Measurements from ENCODE around the gene ROR2. TPM values are rescaled to one million over a fixed set of nuclear protein-coding genes. Genes with fewer than 3 reads are reported as not detected.

The ROR2 gene
- total RNA-seq, 1 experiment from 2014 or later, result 0.68 TPM

DNA sequence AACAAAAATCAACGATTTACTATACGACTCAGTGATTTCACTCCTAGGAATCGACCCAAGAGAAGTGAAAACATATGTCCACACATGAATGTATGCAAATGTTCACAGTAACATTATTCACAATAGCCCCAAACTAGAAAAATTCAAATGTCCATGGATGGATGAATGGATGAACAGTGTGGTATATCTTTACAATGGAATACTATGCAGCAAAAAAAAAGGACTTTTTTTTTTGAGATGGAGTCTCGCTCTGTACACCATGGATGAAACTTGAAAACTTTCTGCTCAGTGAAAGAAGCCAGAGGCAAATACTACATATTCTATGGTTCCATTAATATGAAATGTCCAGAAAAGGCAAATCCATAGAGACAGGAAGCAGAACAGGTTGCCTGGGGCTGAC is 233.8 kb downstream of the ROR2 start:
- Mint-ChIP-seq H3K27ac (ENCODE audit: unreplicated experiment) (no peak overlapping the region), H3K36me3 (ENCODE audit: insufficient read depth, unreplicated experiment) (no peaks in the 10 kb centered on the region), H3K4me3 (ENCODE audit: unreplicated experiment) (no peak overlapping the region), H3K4me1 (ENCODE audit: low read depth, unreplicated experiment) (no peaks in the 10 kb centered on the region), H3K27me3 (ENCODE audit: insufficient read depth, unreplicated experiment) (no peaks in the 10 kb centered on the region), H3K9me3 (ENCODE audit: unreplicated experiment) (no peaks in the 10 kb centered on the region)
- no peak for DNase-seq
- no peaks in the 10 kb centered on the region for H3K36me3 ChIP-seq (ENCODE audit: control insufficient read depth, insufficient read depth, low read length)
- H3K4me3 ChIP-seq (ENCODE audit: low read depth, low read length), result no peak overlapping the region
- BruUV-seq (replicated peaks), result no TSS peak
- H3K27me3 ChIP-seq (replicated peaks; ENCODE audit: control insufficient read depth, insufficient read depth, low read length), result no peaks in the 10 kb centered on the region
- POLR2A ChIA-PET, result no interaction called here
- peaks cover 5% of the 10 kb centered on the region for H3K4me1 ChIP-seq
- intact Hi-C loops (cut with micrococcal nuclease; ENCODE audit: unreplicated experiment), result no loop called here
- H3K9me3 ChIP-seq, result no peaks in the 10 kb centered on the region
- CTCF ChIA-PET, result no interaction called here
- TF ChIP-seq, protein P1, sequence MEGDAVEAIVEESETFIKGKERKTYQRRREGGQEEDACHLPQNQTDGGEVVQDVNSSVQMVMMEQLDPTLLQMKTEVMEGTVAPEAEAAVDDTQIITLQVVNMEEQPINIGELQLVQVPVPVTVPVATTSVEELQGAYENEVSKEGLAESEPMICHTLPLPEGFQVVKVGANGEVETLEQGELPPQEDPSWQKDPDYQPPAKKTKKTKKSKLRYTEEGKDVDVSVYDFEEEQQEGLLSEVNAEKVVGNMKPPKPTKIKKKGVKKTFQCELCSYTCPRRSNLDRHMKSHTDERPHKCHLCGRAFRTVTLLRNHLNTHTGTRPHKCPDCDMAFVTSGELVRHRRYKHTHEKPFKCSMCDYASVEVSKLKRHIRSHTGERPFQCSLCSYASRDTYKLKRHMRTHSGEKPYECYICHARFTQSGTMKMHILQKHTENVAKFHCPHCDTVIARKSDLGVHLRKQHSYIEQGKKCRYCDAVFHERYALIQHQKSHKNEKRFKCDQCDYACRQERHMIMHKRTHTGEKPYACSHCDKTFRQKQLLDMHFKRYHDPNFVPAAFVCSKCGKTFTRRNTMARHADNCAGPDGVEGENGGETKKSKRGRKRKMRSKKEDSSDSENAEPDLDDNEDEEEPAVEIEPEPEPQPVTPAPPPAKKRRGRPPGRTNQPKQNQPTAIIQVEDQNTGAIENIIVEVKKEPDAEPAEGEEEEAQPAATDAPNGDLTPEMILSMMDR (IDR thresholded peaks at IDR 0.05; ENCODE audit: insufficient read depth in 1 of 2, low read depth in 1 of 2, low read length in 1 of 2, severe bottlenecking in 1 of 2, unreplicated experiment in 1 of 2), result no peak

DNA sequence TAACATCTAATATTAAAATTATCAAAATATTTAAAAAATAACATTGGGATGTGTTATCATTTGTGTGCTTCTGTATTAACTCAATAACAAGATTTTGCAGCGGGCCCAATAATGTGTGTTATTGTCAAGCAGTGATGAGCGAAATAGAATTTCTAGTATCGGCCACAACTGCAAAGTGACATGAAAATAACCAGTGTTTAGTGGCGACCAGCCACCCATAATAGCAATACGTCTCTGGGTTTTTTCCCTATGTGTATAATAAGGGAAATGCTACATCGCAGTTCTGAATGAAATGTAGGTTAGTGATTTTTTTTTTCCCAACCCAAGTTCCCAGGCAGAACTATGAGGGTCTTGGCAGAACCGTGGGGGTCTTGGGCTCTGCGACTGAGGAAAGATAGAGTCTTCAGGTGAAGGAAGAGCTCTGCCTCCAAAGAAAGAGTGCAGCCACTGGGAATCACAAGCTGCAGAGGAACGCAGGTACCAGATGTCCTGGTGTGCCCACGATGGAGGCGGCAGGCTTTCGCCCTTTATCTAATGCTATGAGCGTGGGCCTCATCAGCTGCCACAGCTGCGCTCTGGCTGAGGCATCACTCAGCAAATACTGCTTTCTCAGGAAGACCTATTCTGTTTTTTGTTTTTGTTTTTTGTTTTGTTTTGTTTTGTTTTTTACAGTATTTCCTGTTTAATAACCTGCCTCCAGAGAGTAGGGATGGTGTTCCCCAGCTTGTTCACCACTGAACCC is 235.0 kb downstream of the ROR2 start:
- no peaks in the 10 kb centered on the region for H3K9me3 ChIP-seq
- Mint-ChIP-seq H3K27me3 (ENCODE audit: insufficient read depth, unreplicated experiment) (no peaks in the 10 kb centered on the region), H3K4me3 (ENCODE audit: unreplicated experiment) (no peak overlapping the region), H3K36me3 (ENCODE audit: insufficient read depth, unreplicated experiment) (no peaks in the 10 kb centered on the region), H3K27ac (ENCODE audit: unreplicated experiment) (no peak overlapping the region), H3K9me3 (ENCODE audit: unreplicated experiment) (no peaks in the 10 kb centered on the region), H3K4me1 (ENCODE audit: low read depth, unreplicated experiment) (no peaks in the 10 kb centered on the region)
- no peaks in the 10 kb centered on the region for H3K27me3 ChIP-seq (replicated peaks; ENCODE audit: control insufficient read depth, insufficient read depth, low read length)
- TF ChIP-seq, protein P1 (IDR thresholded peaks at IDR 0.05; ENCODE audit: insufficient read depth in 1 of 2, low read depth in 1 of 2, low read length in 1 of 2, severe bottlenecking in 1 of 2, unreplicated experiment in 1 of 2), result no peak
- H3K4me1 ChIP-seq, result no peaks in the 10 kb centered on the region
- no peak overlapping the region for H3K4me3 ChIP-seq (ENCODE audit: low read depth, low read length)
- intact Hi-C loops (cut with micrococcal nuclease; ENCODE audit: unreplicated experiment), result no loop called here
- no peak for DNase-seq
- CTCF ChIA-PET, result no interaction called here
- POLR2A ChIA-PET, result interaction anchor here (0.6 kb wide), 1 partner anchor 179 kb away, joined by 6 read pairs; no protein-coding TSS in a partner anchor
- H3K36me3 ChIP-seq (ENCODE audit: control insufficient read depth, insufficient read depth, low read length), result no peaks in the 10 kb centered on the region
- no TSS peak for BruUV-seq (replicated peaks)

GRCh38 chr9:91714020-91714806 is 235.8 kb downstream of the ROR2 start:
- H3K9me3 ChIP-seq, result no peaks in the 10 kb centered on the region
- no peaks in the 10 kb centered on the region for H3K27me3 Mint-ChIP-seq (ENCODE audit: insufficient read depth, unreplicated experiment)
- no peaks in the 10 kb centered on the region for H3K4me1 Mint-ChIP-seq (ENCODE audit: low read depth, unreplicated experiment)
- H3K4me1 ChIP-seq, result no peaks in the 10 kb centered on the region
- BruUV-seq (replicated peaks), result no TSS peak
- H3K4me3 ChIP-seq (ENCODE audit: low read depth, low read length), result peak overlapping the region; percentile 27
- peak overlapping the region; percentile 21 for H3K4me3 Mint-ChIP-seq (ENCODE audit: unreplicated experiment)
- no peaks in the 10 kb centered on the region for H3K27me3 ChIP-seq (replicated peaks; ENCODE audit: control insufficient read depth, insufficient read depth, low read length)
- ChIA-PET CTCF (interaction anchor here (0.6 kb wide), 2 partner anchors 13 to 221 kb away, joined by 3 to 5 read pairs; no protein-coding TSS in a partner anchor), POLR2A (no interaction called here)
- TF ChIP-seq, protein P1 (IDR thresholded peaks at IDR 0.05; ENCODE audit: insufficient read depth in 1 of 2, low read depth in 1 of 2, low read length in 1 of 2, severe bottlenecking in 1 of 2, unreplicated experiment in 1 of 2), result no peak
- no peaks in the 10 kb centered on the region for H3K36me3 ChIP-seq (ENCODE audit: control insufficient read depth, insufficient read depth, low read length)
- no peak overlapping the region for H3K27ac Mint-ChIP-seq (ENCODE audit: unreplicated experiment)
- H3K36me3 Mint-ChIP-seq (ENCODE audit: insufficient read depth, unreplicated experiment), result no peaks in the 10 kb centered on the region
- no peaks in the 10 kb centered on the region for H3K9me3 Mint-ChIP-seq (ENCODE audit: unreplicated experiment)
- DNase-seq, result peak; percentile 29 to 72
- intact Hi-C loops (cut with micrococcal nuclease; ENCODE audit: unreplicated experiment), result no loop called here
